Transverse colon (tissue), 4 donors: Measurements from ENCODE around the gene KLC3.

Experiments used
- EP300 ChIP-seq: sonication (generic); formaldehyde crosslinking; IDR thresholded peaks from one replicate; pipeline ENCODE4 v1.6.1; 2017; ENCODE audit warnings: antibody characterized with exemption, low read depth
- POLR2A ChIP-seq: fragments of 450-650 bp; IDR thresholded peaks from one replicate; pipeline ENCODE4 v1.6.1; 2016; ENCODE audit warnings: antibody characterized with exemption, mild to moderate bottlenecking, moderate library complexity
- POLR2AphosphoS5 ChIP-seq, 3 donors: sonication (generic); formaldehyde crosslinking; IDR thresholded peaks; one replicate each; pipeline ENCODE4 v1.6.1; 2016; ENCODE audit warnings: antibody characterized with exemption in 3 of 3
- TF ChIP-seq, protein P1 (sequence below), 5 experiments: fragments of 200-600 bp in 3 of 5; fragments of 450-650 bp in 2 of 5; sonication (generic) in 3 of 5; IDR thresholded peaks; 1 replicate in 2 of 5; 2 replicates in 3 of 5; pipeline ENCODE4 v1.5.1; 2016 to 2017; ENCODE audit warnings: antibody characterized with exemption in 5 of 5, inconsistent platforms in 3 of 5, mild to moderate bottlenecking in 2 of 5, moderate library complexity in 1 of 5

DNA sequence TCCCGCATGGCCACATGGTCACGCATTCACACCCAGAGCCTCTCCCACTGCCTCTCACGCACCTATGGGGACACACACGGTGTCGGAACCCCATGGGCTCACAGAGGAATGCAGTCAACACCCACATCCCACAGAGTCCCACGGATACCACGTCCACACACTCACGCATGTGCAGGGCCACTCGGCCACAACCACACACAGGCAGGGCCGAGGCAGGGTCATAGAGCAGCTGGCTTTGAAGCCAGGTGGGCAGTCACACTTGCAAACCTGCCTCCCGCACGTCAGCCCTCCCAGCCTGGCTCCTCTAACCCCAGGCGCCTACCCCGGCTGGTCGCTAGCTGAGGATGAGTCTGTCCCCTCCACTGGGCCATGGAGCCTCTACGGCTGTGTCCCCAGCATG is 21.7 kb downstream of the KLC3 start:
- TF ChIP-seq, protein P1, sequence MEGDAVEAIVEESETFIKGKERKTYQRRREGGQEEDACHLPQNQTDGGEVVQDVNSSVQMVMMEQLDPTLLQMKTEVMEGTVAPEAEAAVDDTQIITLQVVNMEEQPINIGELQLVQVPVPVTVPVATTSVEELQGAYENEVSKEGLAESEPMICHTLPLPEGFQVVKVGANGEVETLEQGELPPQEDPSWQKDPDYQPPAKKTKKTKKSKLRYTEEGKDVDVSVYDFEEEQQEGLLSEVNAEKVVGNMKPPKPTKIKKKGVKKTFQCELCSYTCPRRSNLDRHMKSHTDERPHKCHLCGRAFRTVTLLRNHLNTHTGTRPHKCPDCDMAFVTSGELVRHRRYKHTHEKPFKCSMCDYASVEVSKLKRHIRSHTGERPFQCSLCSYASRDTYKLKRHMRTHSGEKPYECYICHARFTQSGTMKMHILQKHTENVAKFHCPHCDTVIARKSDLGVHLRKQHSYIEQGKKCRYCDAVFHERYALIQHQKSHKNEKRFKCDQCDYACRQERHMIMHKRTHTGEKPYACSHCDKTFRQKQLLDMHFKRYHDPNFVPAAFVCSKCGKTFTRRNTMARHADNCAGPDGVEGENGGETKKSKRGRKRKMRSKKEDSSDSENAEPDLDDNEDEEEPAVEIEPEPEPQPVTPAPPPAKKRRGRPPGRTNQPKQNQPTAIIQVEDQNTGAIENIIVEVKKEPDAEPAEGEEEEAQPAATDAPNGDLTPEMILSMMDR (IDR thresholded peaks at IDR 0.05) = no peak
- TF ChIP-seq POLR2A = no peak
- TF ChIP-seq EP300 = no peak
- no peak for TF ChIP-seq POLR2AphosphoS5 (IDR thresholded peaks at IDR 0.05)
